Activated CD8-positive, alpha-beta memory T cell treated with anti-CD3 and anti-CD28 coated beads, Interleukin-2, amount 50 U/mL, for 1 hour (primary cell): Measurements from ENCODE around the gene AARSD1.
A peak's percentile ranks its signal among the peaks of the same experiment; 100 is the strongest.
"Not testable (repeated sequence)": the region's sequence is repeated elsewhere in the genome, so short reads cannot be mapped to it uniquely, and the experiment has no call there.

Source experiments
- DNase-seq: peaks from one replicate; pipeline ENCODE4 v3.0.0-alpha.2; 2020; ENCODE audit errors: extremely low read depth

Gene AARSD1

GRCh38 chr17:42980766-42981397 lies 16.6 kb upstream of the AARSD1 start:
- peak; percentile 5 for DNase-seq

GRCh38 chr17:42980274-42980765 lies 16.1 kb upstream of the AARSD1 start, which contains the start of gene RUNDC1:
Gene RUNDC1, plus strand, starts transcription at chr17:42980565. Its CDS starts 12 bp downstream, at chr17:42980577.
- DNase-seq: peak; percentile 60

- no peak for DNase-seq
Measured at GRCh38 chr17:42979511-42980273, 15.4 kb upstream of the AARSD1 start, which contains the start of gene PTGES3L. Gene PTGES3L, minus strand, starts transcription at chr17:42980080. Its CDS starts 27 bp downstream, at chr17:42980053.

GRCh38 chr17:42975701-42976100 lies 11.4 kb upstream of the AARSD1 start:
- not testable (repeated sequence) for DNase-seq

- no peak for DNase-seq
Measured at GRCh38 chr17:42975265-42975664, 11.0 kb upstream of the AARSD1 start.

GRCh38 chr17:42973323-42973722 lies 9.1 kb upstream of the AARSD1 start:
- not testable (repeated sequence) for DNase-seq

- DNase-seq: no peak
Measured at GRCh38 chr17:42971589-42971988, 7.3 kb upstream of the AARSD1 start.

- DNase-seq: no peak
Measured at GRCh38 chr17:42969001-42969581, 4.8 kb upstream of the AARSD1 start.

GRCh38 chr17:42967925-42968324 lies 3.7 kb upstream of the AARSD1 start:
- no peak for DNase-seq

GRCh38 chr17:42953669-42954068 lies 10.6 kb downstream of the AARSD1 start:
- no peak for DNase-seq

GRCh38 chr17:42950044-42950783 lies 14.0 kb downstream of the AARSD1 start:
- no peak for DNase-seq

- no peak for DNase-seq
Measured at GRCh38 chr17:42946812-42947211, 17.4 kb downstream of the AARSD1 start.

- no peak for DNase-seq
Measured at GRCh38 chr17:42944211-42944610, 20.0 kb downstream of the AARSD1 start.

- DNase-seq: peak; percentile 2
Measured at GRCh38 chr17:42937712-42938596, 26.3 kb downstream of the AARSD1 start.

GRCh38 chr17:42929497-42929844 lies 34.8 kb downstream of the AARSD1 start:
- DNase-seq: no peak

GRCh38 chr17:42928714-42929496 lies 35.3 kb downstream of the AARSD1 start:
- no peak for DNase-seq

- DNase-seq: no peak
Measured at GRCh38 chr17:42924891-42925290, 39.4 kb downstream of the AARSD1 start.

GRCh38 chr17:42923472-42923871 lies 40.8 kb downstream of the AARSD1 start:
- DNase-seq: not testable (repeated sequence)

- no peak for DNase-seq
Measured at GRCh38 chr17:42922294-42922693, 42.0 kb downstream of the AARSD1 start.

GRCh38 chr17:42920922-42921321 lies 43.3 kb downstream of the AARSD1 start:
- no peak for DNase-seq
